Osteoblast (primary cell): Measurements from ENCODE around the gene IL17C. TPM values are rescaled to one million over a fixed set of nuclear protein-coding genes. Genes with fewer than 3 reads are reported as not detected.

Source experiments
- DNase-seq: peaks from one replicate; pipeline ENCODE4 v3.0.0; 2011; ENCODE audit warnings: low spot score, mixed read lengths; ENCODE audit not compliant: insufficient read length; ENCODE audit errors: missing footprints
- H2AFZ ChIP-seq: 2 replicates; pipeline ENCODE4 v1.6.0; 2011; ENCODE audit warnings: mild to moderate bottlenecking, low read length
- H3K27ac ChIP-seq: 2 replicates; pipeline ENCODE4 v1.5.1; 2011; ENCODE audit warnings: mild to moderate bottlenecking, low read depth, low read length, moderate library complexity
- H3K27me3 ChIP-seq: 2 replicates; pipeline ENCODE4 v1.6.0; 2012; ENCODE audit warnings: mild to moderate bottlenecking, control low read depth, inconsistent platforms, low read length, moderate library complexity; ENCODE audit not compliant: insufficient read depth
- H3K36me3 ChIP-seq: 2 replicates; pipeline ENCODE4 v1.5.1; 2011; ENCODE audit warnings: mild to moderate bottlenecking, low read length, control low read depth, moderate library complexity; ENCODE audit not compliant: insufficient read depth
- H3K4me1 ChIP-seq: 2 replicates; pipeline ENCODE4 v1.5.1; 2011; ENCODE audit warnings: mild to moderate bottlenecking, low read length, control low read depth, moderate library complexity; ENCODE audit not compliant: insufficient read depth
- H3K4me2 ChIP-seq: 2 replicates; pipeline ENCODE4 v1.6.0; 2011; ENCODE audit warnings: mild to moderate bottlenecking, low read length; ENCODE audit not compliant: insufficient read depth
- H3K4me3 ChIP-seq: fragments of 200-600 bp; sonication (generic); 3 replicates; pipeline ENCODE4 v1.5.1; 2012; ENCODE audit warnings: mild to moderate bottlenecking, low read length, inconsistent platforms; ENCODE audit not compliant: insufficient read depth
- H3K79me2 ChIP-seq: 2 replicates; pipeline ENCODE4 v1.6.0; 2012; ENCODE audit warnings: mild to moderate bottlenecking, low read length, control low read depth, inconsistent platforms; ENCODE audit not compliant: insufficient read depth
- H3K9me3 ChIP-seq: 2 replicates; pipeline ENCODE4 v1.5.1; 2011; ENCODE audit warnings: low read depth, low read length, control low read depth
- H4K20me1 ChIP-seq: 2 replicates; pipeline ENCODE4 v1.6.0; 2012; ENCODE audit warnings: mild to moderate bottlenecking, low read length, control low read depth; ENCODE audit not compliant: insufficient read depth
- CTCF ChIP-seq: IDR thresholded peaks from 2 replicates; pipeline ENCODE4 v1.5.1; 2011; ENCODE audit warnings: mild to moderate bottlenecking, low read depth, low read length, moderate library complexity; ENCODE audit errors: extremely low read depth
- total RNA-seq: library from RNA; depleted of rRNA; stranded (reverse); fragments of >200 nt; gene quantifications from 2 replicates; pipeline ENCODE4 v1.2.3, GENCODE V29; 2012

Gene IL17C
- total RNA-seq, 1 donor = under 0.01 TPM

GRCh38 chr16:88662222-88662842, 24.0 kb downstream of the IL17C start:
- Histone ChIP-seq H3K9me3 (no peaks in the 10 kb centered on the region), H4K20me1 (peaks cover 8% of the 10 kb centered on the region), H3K79me2 (peaks cover 43% of the 10 kb centered on the region), H3K27me3 (no peaks in the 10 kb centered on the region), H3K27ac (peak overlapping the region; percentile 83), H3K4me3 (peak overlapping the region; percentile 91), H3K4me1 (peaks cover 3% of the 10 kb centered on the region), H2AFZ (peak overlapping the region; percentile 90), H3K36me3 (no peaks in the 10 kb centered on the region), H3K4me2 (peak overlapping the region; percentile 87)
- peak; percentile 82 for DNase-seq
- TF ChIP-seq CTCF = no peak

- Histone ChIP-seq H3K27ac (peak within 1 kb of the TSS; percentile 83), H3K27me3 (no peaks in the 10 kb centered on the region), H2AFZ (peak within 1 kb of the TSS; percentile 95), H3K9me3 (no peaks in the 10 kb centered on the region), H3K4me2 (peak within 1 kb of the TSS; percentile 87), H3K36me3 (no peaks in the 10 kb centered on the region), H4K20me1 (peaks cover 8% of the 10 kb centered on the region), H3K4me1 (peaks cover 3% of the 10 kb centered on the region), H3K4me3 (peak within 1 kb of the TSS; percentile 91), H3K79me2 (peaks cover 43% of the 10 kb centered on the region)
- peak; percentile 100 for DNase-seq
- no peak for TF ChIP-seq CTCF
Measured at GRCh38 chr16:88662843-88663606, 24.7 kb downstream of the IL17C start, which contains the start of gene MVD. MVD (minus strand) TSS chr16:88663091; CDS start chr16:88663080, 11 bp downstream.

- Histone ChIP-seq H4K20me1 (no peaks in the 10 kb centered on the region), H3K4me2 (no peak overlapping the region), H3K4me3 (no peak overlapping the region), H3K27ac (no peak overlapping the region), H3K27me3 (no peaks in the 10 kb centered on the region), H3K36me3 (no peaks in the 10 kb centered on the region), H3K4me1 (peaks cover 9% of the 10 kb centered on the region), H3K79me2 (peaks cover 29% of the 10 kb centered on the region), H2AFZ (no peak overlapping the region), H3K9me3 (no peaks in the 10 kb centered on the region)
- DNase-seq = peak; percentile 65
- no peak for TF ChIP-seq CTCF
Measured at GRCh38 chr16:88665148-88665547, 26.8 kb downstream of the IL17C start.

GRCh38 chr16:88665570-88665969, 27.2 kb downstream of the IL17C start:
- H3K9me3 ChIP-seq = no peaks in the 10 kb centered on the region
- DNase-seq = no peak
- H3K4me2 ChIP-seq = no peak overlapping the region
- no peaks in the 10 kb centered on the region for H3K27me3 ChIP-seq
- H3K4me1 ChIP-seq = peaks cover 9% of the 10 kb centered on the region
- no peak overlapping the region for H3K4me3 ChIP-seq
- no peaks in the 10 kb centered on the region for H4K20me1 ChIP-seq
- TF ChIP-seq CTCF = no peak
- H2AFZ ChIP-seq = no peak overlapping the region
- no peak overlapping the region for H3K27ac ChIP-seq
- no peaks in the 10 kb centered on the region for H3K36me3 ChIP-seq
- H3K79me2 ChIP-seq = peaks cover 27% of the 10 kb centered on the region
